HepG2 (cell line): ENCODE data around the gene TAMALIN. TPM values are rescaled to one million over a fixed set of nuclear protein-coding genes. Genes with fewer than 3 reads are reported as not detected.

Experiments used
- BHLHE40 ChIP-seq: IDR thresholded peaks from 2 replicates; pipeline ENCODE4 v1.6.1; 2011; ENCODE audit warnings: low read length, improper control_type of control experiment
- FOXJ3 ChIP-seq: sonication (generic); formaldehyde crosslinking; IDR thresholded peaks from 2 replicates; pipeline ENCODE4 v1.4.0; 2020; ENCODE audit warnings: missing genetic modification reagents, mild to moderate bottlenecking, borderline replicate concordance
- JUN ChIP-seq: sonication (generic); formaldehyde crosslinking; IDR thresholded peaks from 2 replicates; pipeline ENCODE4 v1.4.0; 2020; ENCODE audit warnings: mild to moderate bottlenecking, missing genetic modification reagents
- MYC ChIP-seq: sonication (generic); formaldehyde crosslinking; IDR thresholded peaks from 2 replicates; pipeline ENCODE4 v1.9.0; 2021; ENCODE audit warnings: missing genetic modification reagents, borderline replicate concordance
- NCOA1 ChIP-seq: sonication (generic); formaldehyde crosslinking; IDR thresholded peaks from 2 replicates; pipeline ENCODE4 v1.9.0; 2021; ENCODE audit warnings: missing genetic modification reagents
- NFE2L2 ChIP-seq: fragments of 150-350 bp; IDR thresholded peaks from 2 replicates; pipeline ENCODE4 v1.6.1; 2014; ENCODE audit warnings: low read length
- TGIF2 ChIP-seq: IDR thresholded peaks from 2 replicates; pipeline ENCODE4 v1.6.1; 2016; ENCODE audit warnings: control low read depth, missing compliant biosample characterization
- ZNF75D ChIP-seq: sonication (generic); formaldehyde crosslinking; IDR thresholded peaks from 2 replicates; pipeline ENCODE4 v1.8.1; 2023; ENCODE audit warnings: missing genetic modification reagents, mild to moderate bottlenecking, borderline replicate concordance
- polyA plus RNA-seq, 8 experiments: library from polyadenylated mRNA; depleted of rRNA in 3 of 8; stranded (reverse) in 7 of 8; unstranded in 1 of 8; fragments of >200 nt; fragmentation: Illumina TruSeq in 4 of 8; extraction: Trizol in 4 of 8; gene quantifications; 2 replicates each; pipeline versions ENCODE4 v1.2.1 to v1.2.3, GENCODE V29; 2011 to 2016; ENCODE audit warnings: low read depth in 4 of 8, missing spikeins in 1 of 8, mixed read lengths in 1 of 8; ENCODE audit not compliant: insufficient read depth in 1 of 8
- total RNA-seq, 5 experiments: library from RNA; depleted of rRNA; stranded (reverse); fragments of >200 nt; fragmentation: Illumina TruSeq; extraction: Trizol; gene quantifications; 2 replicates each; pipeline ENCODE4 v1.2.3, GENCODE V29; 2016; ENCODE audit warnings: low read depth in 1 of 5
- TF ChIP-seq, protein P1 (sequence below): sonication (generic); formaldehyde crosslinking; IDR thresholded peaks from 2 replicates; pipeline ENCODE4 v1.8.1; 2022; ENCODE audit warnings: mild to moderate bottlenecking, missing genetic modification reagents
- TF ChIP-seq, protein P2 (sequence below): sonication (generic); formaldehyde crosslinking; IDR thresholded peaks from 2 replicates; pipeline ENCODE4 v1.5.0; 2020; ENCODE audit warnings: mild to moderate bottlenecking, missing genetic modification reagents
- TF ChIP-seq, protein P3 (sequence below): sonication (generic); formaldehyde crosslinking; IDR thresholded peaks from 2 replicates; pipeline ENCODE4 v1.5.0; 2020; ENCODE audit warnings: mild to moderate bottlenecking, missing genetic modification reagents, borderline replicate concordance
- TF ChIP-seq, protein P4 (sequence below), 2 experiments: IDR thresholded peaks; 2 replicates each; pipeline ENCODE4 v1.6.1; 2011 to 2012; ENCODE audit warnings: low read length in 2 of 2, borderline replicate concordance in 1 of 2, low read depth in 1 of 2, mild to moderate bottlenecking in 1 of 2, moderate library complexity in 1 of 2

Gene TAMALIN
- total and polyA plus RNA-seq, 2 of the 13 experiments (the other 11 are each of a cell fraction or from before 2014, with no cell fraction given), result 2.9 to 10.9 TPM

DNA sequence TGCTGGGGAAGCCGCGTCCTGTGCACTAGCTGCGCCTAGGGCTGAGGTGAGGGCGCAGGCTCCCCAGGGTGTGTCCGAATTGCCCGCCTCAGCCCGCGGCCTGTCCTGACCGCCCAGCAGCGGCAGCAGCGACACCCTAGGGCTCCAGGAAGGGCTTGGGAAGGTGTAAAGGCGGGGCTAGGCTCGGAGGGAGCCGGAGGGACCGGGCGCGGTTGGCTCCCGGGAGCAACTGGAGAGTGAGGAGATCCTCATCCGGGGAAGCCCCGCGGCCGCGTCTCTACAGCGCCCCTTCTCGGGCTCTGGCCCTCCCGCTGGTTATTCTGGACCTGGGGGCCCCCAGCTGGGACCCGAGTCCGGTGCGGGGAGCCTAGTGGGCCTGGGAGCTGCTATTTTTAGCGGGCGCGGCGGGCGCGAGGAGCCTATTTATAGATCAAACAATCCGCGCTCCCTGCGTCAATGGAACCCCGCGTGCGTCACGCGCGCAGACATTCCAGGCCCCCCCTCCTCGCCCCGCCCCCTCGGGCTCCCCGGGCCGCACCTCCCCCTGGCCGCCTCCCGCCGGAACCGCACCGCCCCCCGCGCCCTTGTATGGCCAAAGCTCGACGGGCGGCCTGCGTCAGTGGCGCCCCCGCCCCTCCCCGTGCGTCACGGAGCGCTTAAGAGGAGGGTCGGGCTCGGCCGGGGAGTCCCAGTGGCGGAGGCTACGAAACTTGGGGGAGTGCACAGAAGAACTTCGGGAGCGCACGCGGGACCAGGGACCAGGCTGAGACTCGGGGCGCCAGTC is 44.2 kb downstream of the TAMALIN start, which contains the start of gene NR4A1 (continued):
- TF ChIP-seq, protein P1, sequence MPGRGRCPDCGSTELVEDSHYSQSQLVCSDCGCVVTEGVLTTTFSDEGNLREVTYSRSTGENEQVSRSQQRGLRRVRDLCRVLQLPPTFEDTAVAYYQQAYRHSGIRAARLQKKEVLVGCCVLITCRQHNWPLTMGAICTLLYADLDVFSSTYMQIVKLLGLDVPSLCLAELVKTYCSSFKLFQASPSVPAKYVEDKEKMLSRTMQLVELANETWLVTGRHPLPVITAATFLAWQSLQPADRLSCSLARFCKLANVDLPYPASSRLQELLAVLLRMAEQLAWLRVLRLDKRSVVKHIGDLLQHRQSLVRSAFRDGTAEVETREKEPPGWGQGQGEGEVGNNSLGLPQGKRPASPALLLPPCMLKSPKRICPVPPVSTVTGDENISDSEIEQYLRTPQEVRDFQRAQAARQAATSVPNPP (CRISPR knock-in tag), result no peak
- TF ChIP-seq MYC (peak; percentile 60), BHLHE40 (peak; percentile 85), JUN (CRISPR knock-in tag) (no peak), ZNF75D (CRISPR knock-in tag) (no peak), FOXJ3 (no peak), NCOA1 (CRISPR knock-in tag) (no peak), TGIF2 (CRISPR knock-in tag) (0 out of 2 replicates have a peak, but pooled peaks have one; percentile 46), NFE2L2 (no peak)
- TF ChIP-seq, protein P2, sequence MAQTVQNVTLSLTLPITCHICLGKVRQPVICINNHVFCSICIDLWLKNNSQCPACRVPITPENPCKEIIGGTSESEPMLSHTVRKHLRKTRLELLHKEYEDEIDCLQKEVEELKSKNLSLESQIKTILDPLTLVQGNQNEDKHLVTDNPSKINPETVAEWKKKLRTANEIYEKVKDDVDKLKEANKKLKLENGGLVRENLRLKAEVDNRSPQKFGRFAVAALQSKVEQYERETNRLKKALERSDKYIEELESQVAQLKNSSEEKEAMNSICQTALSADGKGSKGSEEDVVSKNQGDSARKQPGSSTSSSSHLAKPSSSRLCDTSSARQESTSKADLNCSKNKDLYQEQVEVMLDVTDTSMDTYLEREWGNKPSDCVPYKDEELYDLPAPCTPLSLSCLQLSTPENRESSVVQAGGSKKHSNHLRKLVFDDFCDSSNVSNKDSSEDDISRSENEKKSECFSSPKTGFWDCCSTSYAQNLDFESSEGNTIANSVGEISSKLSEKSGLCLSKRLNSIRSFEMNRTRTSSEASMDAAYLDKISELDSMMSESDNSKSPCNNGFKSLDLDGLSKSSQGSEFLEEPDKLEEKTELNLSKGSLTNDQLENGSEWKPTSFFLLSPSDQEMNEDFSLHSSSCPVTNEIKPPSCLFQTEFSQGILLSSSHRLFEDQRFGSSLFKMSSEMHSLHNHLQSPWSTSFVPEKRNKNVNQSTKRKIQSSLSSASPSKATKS (CRISPR knock-in tag), result no peak
- TF ChIP-seq, protein P3, sequence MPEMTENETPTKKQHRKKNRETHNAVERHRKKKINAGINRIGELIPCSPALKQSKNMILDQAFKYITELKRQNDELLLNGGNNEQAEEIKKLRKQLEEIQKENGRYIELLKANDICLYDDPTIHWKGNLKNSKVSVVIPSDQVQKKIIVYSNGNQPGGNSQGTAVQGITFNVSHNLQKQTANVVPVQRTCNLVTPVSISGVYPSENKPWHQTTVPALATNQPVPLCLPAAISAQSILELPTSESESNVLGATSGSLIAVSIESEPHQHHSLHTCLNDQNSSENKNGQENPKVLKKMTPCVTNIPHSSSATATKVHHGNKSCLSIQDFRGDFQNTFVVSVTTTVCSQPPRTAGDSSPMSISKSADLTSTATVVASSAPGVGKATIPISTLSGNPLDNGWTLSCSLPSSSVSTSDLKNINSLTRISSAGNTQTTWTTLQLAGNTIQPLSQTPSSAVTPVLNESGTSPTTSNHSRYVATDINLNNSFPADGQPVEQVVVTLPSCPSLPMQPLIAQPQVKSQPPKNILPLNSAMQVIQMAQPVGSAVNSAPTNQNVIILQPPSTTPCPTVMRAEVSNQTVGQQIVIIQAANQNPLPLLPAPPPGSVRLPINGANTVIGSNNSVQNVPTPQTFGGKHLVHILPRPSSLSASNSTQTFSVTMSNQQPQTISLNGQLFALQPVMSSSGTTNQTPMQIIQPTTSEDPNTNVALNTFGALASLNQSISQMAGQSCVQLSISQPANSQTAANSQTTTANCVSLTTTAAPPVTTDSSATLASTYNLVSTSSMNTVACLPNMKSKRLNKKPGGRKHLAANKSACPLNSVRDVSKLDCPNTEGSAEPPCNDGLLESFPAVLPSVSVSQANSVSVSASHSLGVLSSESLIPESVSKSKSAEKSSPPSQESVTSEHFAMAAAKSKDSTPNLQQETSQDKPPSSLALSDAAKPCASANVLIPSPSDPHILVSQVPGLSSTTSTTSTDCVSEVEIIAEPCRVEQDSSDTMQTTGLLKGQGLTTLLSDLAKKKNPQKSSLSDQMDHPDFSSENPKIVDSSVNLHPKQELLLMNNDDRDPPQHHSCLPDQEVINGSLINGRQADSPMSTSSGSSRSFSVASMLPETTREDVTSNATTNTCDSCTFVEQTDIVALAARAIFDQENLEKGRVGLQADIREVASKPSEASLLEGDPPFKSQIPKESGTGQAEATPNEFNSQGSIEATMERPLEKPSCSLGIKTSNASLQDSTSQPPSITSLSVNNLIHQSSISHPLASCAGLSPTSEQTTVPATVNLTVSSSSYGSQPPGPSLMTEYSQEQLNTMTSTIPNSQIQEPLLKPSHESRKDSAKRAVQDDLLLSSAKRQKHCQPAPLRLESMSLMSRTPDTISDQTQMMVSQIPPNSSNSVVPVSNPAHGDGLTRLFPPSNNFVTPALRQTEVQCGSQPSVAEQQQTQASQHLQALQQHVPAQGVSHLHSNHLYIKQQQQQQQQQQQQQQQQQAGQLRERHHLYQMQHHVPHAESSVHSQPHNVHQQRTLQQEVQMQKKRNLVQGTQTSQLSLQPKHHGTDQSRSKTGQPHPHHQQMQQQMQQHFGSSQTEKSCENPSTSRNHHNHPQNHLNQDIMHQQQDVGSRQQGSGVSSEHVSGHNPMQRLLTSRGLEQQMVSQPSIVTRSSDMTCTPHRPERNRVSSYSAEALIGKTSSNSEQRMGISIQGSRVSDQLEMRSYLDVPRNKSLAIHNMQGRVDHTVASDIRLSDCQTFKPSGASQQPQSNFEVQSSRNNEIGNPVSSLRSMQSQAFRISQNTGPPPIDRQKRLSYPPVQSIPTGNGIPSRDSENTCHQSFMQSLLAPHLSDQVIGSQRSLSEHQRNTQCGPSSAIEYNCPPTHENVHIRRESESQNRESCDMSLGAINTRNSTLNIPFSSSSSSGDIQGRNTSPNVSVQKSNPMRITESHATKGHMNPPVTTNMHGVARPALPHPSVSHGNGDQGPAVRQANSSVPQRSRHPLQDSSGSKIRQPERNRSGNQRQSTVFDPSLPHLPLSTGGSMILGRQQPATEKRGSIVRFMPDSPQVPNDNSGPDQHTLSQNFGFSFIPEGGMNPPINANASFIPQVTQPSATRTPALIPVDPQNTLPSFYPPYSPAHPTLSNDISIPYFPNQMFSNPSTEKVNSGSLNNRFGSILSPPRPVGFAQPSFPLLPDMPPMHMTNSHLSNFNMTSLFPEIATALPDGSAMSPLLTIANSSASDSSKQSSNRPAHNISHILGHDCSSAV (CRISPR knock-in tag), result no peak
- TF ChIP-seq, protein P4, sequence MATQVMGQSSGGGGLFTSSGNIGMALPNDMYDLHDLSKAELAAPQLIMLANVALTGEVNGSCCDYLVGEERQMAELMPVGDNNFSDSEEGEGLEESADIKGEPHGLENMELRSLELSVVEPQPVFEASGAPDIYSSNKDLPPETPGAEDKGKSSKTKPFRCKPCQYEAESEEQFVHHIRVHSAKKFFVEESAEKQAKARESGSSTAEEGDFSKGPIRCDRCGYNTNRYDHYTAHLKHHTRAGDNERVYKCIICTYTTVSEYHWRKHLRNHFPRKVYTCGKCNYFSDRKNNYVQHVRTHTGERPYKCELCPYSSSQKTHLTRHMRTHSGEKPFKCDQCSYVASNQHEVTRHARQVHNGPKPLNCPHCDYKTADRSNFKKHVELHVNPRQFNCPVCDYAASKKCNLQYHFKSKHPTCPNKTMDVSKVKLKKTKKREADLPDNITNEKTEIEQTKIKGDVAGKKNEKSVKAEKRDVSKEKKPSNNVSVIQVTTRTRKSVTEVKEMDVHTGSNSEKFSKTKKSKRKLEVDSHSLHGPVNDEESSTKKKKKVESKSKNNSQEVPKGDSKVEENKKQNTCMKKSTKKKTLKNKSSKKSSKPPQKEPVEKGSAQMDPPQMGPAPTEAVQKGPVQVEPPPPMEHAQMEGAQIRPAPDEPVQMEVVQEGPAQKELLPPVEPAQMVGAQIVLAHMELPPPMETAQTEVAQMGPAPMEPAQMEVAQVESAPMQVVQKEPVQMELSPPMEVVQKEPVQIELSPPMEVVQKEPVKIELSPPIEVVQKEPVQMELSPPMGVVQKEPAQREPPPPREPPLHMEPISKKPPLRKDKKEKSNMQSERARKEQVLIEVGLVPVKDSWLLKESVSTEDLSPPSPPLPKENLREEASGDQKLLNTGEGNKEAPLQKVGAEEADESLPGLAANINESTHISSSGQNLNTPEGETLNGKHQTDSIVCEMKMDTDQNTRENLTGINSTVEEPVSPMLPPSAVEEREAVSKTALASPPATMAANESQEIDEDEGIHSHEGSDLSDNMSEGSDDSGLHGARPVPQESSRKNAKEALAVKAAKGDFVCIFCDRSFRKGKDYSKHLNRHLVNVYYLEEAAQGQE (IDR thresholded peaks at IDR 0.05; ENCODE audit: borderline replicate concordance in 1 of 2, low read depth in 1 of 2, low read length in 2 of 2), result 0 out of 4 replicates have a peak, but pooled peaks of 1 of the 2 experiments have one; percentile 26
